GM03348 (cell line): ENCODE results near the gene TATDN2.
"Not testable (repeated sequence)": the region's sequence is repeated elsewhere in the genome, so short reads cannot be mapped to it uniquely, and the experiment has no call there.

Experiments used
- DNase-seq: peaks from one replicate; pipeline ENCODE4 v3.0.0; 2012; ENCODE audit warnings: low spot score

The TATDN2 gene

DNA sequence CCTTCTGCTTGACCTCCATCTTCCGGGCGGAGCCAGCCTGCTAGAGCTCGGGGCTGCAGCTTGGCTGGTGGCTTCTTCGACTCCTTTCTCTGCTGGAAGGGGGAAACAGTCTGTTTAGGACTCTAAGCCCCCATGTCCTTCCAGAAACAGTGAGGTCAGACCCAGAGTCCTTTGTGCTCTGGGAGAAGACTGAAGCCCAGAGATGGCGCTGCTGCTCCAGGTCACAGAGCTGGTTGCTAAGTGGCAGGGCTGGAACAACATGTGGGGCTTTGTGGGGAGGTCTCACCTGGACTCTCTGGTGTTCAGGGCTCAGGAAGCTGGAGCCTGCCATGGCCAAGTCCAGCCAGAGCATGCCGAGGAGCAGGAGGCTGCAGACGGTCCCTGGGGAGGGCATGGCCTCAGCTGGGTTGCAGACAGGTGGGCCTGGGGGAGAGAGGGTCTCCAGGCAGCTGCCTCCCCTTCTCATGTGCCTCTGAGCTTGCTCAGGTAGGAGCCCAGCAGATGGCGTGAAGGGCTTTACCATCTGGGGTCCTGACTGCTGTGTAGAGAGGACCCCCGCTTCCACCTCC is 41.6 kb downstream of the TATDN2 start:
- DNase-seq: no peak

DNA sequence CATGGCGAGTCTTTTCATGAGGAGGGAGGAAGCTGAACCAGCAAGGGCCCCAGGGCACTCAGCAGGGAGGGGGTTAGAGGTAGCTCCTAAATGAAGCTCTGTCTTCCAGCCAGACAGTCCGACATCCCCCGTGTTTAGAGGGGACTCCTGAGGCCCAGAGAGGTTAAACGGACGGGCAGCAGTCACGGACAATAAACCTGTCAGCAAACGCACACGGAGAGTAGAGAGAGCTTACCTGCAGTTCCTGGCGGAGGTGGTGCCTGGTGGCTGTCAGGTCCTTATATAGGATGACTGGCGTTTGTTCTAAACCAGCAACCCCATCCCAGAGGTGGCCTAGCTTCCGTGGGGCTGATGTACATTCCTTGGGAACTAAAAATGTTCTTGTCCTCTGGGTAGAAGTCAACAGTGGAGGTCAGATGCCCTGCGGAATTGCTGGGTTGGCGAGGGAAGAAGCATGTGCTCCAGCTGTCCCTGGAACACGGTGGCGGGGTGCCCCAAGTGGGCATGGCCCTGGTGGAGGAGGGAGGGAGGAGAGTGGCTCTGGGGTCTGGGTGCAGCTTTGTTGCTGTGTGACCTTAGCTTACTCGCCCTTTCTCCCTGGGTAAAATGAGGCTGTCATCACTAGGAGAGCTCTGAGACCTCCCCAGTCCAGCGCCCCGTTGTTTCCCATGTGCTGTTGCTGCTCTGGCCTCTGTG is 42.4 kb downstream of the TATDN2 start:
- DNase-seq: no peak

DNA sequence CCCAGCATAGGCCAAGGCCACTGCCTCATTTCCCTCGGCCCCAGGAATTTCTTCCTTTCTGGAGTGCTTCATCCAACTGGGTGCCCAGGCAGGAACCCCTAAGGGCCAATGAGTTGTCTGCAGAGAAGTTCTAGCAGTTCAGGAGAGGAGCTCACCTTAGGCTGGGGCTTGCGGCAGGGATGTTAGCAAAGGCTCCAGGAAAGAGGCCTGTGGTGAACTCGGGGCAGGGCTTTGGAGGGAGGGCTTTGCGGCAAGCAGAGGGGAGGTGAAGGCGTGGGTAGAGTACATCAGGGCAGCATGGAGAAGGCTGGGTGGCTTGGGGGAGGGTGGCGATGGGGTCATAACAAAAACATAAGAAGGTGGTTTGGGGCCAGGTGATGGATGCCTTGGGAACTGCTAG is 43.4 kb downstream of the TATDN2 start:
- DNase-seq: no peak

DNA sequence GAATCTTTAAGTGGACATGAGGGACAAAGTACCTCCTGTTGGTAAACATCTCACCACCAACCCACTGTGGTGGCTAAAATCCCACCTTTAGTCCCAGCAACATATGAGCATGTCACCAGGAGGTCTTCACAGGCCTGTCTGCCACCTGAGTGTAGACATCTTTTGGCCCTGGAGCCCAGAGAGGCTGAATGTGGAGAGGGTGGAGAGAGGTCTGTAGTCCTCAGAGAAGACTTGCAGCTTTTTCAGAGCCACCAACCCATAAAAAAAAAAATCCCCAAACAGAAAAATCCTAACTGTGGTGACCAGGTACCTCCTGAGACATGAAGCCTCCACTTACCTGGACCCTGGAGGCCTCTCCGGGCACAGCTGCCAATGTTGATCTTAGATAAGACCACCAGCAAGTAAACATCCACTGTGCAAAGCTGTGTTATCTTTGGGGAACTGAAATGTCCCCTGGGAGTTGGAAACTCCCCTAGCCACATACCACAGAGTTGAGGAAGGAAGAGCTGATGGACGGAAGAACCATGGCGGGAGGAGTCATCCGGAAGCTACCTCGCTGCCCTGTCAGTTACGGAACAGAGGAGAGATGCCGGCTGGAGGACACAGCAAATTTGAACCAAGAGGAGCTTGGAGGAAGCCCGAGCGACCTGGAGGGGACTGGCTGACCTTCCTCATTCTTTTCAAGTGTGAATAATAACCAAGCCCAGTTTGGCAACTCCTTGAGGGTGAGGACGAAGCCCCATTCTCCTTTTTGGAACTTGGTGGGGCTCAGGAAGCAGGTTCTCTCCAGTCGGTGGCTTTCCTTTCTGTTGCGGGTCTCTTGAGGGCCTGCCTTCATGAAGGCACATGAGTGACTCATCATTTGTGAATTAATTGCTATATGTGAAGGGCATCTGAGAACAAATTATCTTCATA is 44.5 kb downstream of the TATDN2 start, which contains the start of gene GHRL:
Gene GHRL (minus strand): TSS at position 443 of the 915 bp plus-strand sequence. CDS start 2,767 bp downstream, outside the sequence.
- no peak for DNase-seq

DNA sequence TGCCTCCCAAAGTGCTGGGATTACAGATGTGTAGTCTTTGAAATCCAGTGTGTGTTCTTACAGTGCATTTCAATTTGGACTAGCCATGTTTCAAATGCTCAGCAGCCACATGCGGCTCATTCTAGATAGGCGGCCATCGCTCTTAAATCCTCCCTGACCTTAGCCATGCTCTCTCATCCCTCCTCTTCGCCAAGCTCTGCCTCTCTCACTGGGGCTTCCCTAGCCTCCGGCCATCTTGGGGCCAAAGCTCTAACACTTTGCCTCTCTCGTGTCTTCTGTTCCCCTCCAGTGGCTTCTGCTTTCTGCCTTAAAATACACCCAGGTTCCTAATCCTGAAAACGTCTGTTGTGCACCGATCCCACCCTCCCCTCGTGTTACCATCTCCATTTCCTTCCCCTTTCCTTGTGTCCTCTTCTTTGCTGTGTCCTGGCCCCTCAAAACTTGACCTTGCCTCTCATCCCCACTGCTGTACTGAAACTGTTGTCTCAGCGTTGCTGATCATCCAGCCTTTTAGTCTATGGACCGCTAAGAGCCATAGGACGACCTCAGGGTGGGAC is 45.8 kb downstream of the TATDN2 start:
- no peak for DNase-seq

- not testable (repeated sequence) for DNase-seq
Observed at GRCh38 chr3:10298064-10298463, 49.8 kb downstream of the TATDN2 start.

DNA sequence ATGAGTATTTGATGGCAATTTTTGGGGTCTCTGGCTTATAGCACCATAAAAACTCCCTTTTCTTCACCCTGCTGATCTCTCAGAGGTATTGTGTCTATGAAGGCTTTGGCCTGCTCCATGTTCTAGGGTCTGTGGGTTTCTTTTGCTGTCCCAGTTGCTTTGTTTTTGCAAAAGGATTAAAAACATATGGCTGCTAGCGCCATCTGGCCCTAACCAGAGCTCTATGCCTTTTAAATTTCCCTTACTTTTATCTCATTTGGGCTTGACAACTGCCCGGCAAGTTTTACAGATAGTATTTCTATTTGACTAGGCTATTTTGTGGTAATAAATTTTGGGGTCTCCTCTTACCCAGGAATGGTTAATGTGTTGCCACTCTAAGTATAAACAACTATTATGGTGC is 50.9 kb downstream of the TATDN2 start:
- no peak for DNase-seq

- no peak for DNase-seq
Observed at GRCh38 chr3:10299679-10300078, 51.4 kb downstream of the TATDN2 start.

DNA sequence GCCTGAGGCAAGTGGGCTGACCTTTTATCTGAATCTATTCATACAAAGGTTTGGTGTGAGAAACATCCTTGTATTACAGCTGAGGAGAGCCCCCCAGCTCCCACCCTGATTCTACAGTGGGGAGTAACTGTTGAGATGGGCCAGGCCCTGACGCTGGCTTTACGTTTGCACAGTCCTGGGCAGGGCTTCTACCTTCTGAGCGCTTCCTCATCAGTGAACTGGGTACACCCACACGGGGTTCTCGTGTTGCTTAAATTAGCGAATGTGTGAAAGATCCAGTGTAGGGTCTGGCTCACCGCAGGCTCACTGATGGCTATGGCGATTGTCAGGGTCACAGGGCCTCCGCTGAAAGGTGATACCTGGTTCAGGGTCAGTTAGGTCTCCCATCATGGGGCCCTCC is 51.8 kb downstream of the TATDN2 start:
- no peak for DNase-seq

DNA sequence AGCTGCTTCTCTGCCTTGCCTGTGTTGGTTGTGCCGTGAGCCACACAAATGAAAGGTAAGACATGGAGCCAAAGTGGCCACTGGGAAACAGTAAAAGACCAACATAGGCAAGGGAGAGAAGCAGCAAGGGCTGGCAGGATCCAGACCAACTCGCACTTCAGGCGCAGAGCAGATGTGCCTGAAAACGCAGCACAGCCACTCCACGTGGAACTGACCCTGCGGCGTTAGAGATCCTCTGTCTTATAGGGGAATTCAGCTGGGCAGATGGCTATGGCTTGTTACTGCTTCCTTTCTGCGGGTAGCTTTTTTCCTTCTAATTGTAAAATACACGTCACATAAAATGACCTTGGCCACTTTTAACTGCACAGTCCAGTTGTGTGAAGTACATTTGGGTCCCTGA is 54.8 kb downstream of the TATDN2 start:
- no peak for DNase-seq

DNA sequence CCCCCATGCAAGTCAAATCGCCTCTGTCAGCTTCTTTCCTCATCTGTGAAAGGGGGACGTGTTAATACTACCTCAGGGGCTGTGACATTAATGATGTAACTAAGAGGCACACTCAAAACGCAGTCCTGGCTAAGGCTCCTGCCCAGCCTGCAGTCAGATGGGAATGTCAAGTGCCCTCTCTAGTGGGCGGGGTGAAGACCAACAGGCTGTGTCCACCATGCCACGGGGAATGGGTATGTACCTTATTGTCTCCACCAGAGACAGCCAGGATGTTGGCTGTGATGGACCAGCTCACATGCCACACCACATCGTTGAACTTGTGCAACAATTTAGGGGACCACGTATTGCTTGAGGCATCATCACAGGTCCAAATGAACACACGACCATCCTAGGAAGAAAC is 55.5 kb downstream of the TATDN2 start:
- no peak for DNase-seq

DNA sequence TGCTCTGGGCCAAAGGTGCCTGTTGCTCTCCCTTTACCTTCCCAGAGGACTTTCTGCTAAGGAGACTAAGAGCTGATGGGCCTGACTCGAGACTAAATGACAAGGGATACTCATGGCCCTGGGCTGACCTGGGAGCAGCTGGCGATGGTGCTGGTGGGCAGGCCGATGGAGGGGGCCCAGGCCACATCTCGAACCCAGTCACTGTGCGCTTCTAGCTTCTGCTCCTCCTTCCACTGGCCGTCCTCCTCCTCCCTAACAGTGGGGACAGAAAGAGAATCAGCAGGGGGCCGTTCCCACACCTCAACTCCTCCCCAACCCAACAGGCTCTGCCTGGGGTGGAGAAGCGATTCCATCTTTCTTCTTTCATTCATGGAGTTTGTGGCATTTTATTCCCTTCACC is 56.6 kb downstream of the TATDN2 start:
- DNase-seq: no peak

GRCh38 chr3:10305331-10305902 is 57.2 kb downstream of the TATDN2 start:
- no peak for DNase-seq

DNA sequence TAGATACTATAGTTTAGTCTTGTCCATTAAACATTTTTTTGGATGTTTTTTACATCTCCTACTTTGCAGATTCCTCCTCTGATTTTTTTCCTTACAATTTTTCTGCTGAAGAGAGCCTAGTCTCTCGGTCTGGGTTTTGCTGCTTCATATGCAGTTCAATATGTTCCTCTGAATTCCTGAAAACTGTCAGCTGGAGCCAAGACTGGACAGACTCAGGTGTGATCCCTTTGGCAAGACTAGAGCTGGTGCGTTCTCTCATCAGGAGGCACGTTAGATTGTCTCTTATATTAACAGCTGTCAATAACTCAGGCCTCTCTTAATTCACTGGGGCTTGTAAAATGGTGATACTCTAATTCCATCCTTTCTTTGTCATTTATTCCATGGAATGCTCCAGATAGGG is 57.9 kb downstream of the TATDN2 start:
- no peak for DNase-seq

DNA sequence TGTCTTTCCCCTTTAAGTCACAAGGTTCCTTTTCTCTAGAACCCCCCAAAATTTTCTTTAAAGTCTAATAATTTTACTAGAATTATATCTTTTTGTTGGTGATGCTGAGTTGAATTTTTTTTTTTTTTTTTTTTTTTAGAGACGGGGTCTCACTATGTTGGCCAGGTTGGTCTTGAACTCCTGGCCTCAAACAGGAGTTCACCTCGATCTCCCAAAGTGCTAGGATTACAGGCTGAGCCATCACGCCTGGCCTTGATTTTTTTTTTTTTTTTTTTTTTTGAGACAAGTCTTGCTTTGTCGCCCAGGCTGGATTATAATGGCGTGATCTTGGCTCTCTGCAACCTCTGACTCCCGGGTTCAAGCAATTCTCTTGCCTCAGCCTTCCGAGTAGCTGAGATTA is 60.4 kb downstream of the TATDN2 start:
- no peak for DNase-seq

- DNase-seq: no peak
Observed at GRCh38 chr3:10309736-10310135, 61.5 kb downstream of the TATDN2 start.

DNA sequence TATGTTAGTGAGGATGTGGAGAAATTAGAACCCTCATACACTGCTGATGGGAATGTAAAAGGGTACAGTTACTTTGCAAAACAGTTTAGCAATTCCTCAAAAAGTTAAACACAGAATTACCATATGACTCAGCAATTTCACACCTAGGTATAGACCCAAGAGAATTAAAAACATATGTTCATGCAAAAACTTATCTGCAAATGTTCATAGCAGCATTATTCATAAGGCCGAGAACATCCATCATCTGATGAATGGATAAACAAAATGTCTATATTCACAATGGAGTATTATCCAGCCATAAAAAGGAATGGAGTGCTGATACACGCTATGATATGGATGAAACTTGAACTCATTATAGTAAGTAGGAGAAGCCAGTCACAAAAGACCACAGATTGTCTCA is 62.3 kb downstream of the TATDN2 start:
- DNase-seq: no peak

DNA sequence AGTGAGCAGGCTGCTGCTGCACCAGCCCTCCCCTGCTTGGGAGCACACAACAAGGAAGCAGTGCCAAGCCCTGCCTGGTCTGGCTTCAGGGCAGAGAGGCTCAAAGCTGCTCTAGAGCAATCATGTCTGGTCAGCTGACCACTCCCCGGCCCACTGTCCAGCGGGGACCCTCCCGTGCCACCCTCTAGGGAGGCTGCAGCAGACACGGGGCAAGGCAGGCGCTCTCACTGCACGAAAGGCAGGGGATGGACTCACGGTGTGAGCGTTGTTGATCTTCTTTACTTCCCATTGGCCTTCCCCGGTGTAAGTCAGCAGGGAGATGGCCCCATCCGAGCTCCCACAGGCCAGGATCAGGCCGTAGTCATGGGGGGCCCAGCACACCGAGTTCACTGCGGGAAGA is 63.5 kb downstream of the TATDN2 start:
- no peak for DNase-seq

- DNase-seq: no peak
Observed at GRCh38 chr3:10312391-10312790, 64.1 kb downstream of the TATDN2 start.

- DNase-seq: no peak
Observed at GRCh38 chr3:10312861-10313260, 64.6 kb downstream of the TATDN2 start.

DNA sequence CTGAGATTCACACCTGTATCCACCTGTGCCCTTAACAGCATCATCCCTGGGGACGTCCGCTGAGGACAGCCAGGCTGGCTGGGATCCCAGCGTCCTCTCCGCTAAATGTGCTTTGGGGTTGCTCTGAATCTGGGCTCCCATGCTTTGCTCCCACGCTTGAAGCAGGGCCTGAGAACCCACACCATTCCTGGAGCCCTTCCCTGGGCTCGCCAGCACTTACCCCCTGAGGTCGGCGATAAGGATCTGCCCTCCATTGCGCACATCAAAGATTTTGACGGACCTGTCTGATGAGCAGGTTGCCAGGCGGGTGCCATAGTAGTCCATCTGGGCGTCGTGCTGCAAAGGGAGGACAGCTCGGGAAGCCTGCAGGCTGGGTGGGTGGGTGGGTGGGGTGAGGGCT is 66.8 kb downstream of the TATDN2 start:
- no peak for DNase-seq

GRCh38 chr3:10315771-10316344 is 67.6 kb downstream of the TATDN2 start:
- DNase-seq: no peak
